Activated CD8-positive, alpha-beta memory T cell treated with anti-CD3 and anti-CD28 coated beads, Interleukin-2, amount 50 U/mL, for 48 hours (primary cell): Measurements from ENCODE around the gene ADAMTS7.
"Not testable (repeated sequence)": the region's sequence is repeated elsewhere in the genome, so short reads cannot be mapped to it uniquely, and the experiment has no call there.

ENCODE experiments used
- DNase-seq: peaks from one replicate; pipeline ENCODE4 v3.0.0-alpha.2; 2020

ADAMTS7 gene, protein sequence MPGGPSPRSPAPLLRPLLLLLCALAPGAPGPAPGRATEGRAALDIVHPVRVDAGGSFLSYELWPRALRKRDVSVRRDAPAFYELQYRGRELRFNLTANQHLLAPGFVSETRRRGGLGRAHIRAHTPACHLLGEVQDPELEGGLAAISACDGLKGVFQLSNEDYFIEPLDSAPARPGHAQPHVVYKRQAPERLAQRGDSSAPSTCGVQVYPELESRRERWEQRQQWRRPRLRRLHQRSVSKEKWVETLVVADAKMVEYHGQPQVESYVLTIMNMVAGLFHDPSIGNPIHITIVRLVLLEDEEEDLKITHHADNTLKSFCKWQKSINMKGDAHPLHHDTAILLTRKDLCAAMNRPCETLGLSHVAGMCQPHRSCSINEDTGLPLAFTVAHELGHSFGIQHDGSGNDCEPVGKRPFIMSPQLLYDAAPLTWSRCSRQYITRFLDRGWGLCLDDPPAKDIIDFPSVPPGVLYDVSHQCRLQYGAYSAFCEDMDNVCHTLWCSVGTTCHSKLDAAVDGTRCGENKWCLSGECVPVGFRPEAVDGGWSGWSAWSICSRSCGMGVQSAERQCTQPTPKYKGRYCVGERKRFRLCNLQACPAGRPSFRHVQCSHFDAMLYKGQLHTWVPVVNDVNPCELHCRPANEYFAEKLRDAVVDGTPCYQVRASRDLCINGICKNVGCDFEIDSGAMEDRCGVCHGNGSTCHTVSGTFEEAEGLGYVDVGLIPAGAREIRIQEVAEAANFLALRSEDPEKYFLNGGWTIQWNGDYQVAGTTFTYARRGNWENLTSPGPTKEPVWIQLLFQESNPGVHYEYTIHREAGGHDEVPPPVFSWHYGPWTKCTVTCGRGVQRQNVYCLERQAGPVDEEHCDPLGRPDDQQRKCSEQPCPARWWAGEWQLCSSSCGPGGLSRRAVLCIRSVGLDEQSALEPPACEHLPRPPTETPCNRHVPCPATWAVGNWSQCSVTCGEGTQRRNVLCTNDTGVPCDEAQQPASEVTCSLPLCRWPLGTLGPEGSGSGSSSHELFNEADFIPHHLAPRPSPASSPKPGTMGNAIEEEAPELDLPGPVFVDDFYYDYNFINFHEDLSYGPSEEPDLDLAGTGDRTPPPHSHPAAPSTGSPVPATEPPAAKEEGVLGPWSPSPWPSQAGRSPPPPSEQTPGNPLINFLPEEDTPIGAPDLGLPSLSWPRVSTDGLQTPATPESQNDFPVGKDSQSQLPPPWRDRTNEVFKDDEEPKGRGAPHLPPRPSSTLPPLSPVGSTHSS (N-terminal part only)

DNA sequence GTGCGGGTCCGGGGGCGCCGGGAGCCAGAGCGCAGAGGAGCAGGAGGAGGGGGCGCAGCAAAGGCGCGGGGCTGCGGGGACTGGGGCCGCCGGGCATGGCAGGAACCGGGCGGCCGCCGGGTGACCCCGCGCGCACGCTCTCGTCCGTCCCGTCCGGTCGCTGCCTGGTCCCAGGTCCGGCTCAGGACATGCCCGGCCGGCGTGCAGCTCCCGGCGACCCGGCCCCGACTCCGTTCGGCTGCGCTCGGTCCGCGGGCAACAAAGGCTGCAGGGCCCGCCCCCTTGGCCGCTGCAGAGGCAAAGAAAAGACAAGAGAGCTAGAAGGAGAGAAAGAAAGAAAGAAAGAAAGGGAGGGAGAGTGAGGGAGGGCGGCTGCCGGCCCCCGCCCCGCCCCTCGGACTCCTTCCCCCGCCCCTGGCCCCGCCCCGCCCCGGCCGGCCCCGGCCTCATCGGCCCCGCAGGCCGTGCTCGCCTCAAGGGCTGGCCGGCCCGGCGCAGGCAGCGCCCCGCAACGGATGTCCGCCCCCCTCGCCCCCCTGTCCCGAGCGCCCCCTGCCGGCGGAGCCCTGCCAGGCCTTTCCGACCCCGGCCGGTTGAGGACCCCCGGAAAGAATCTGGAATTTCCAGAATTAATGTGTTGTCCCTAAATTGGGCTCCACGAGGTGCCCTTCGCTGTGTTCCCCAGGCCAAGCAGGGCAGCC is at the start of gene ADAMTS7:
TSS of gene ADAMTS7 (minus strand) at position 341 of the 701 bp plus-strand sequence. CDS start at position 97, 244 bp downstream.
- DNase-seq = peak; percentile 87

DNA sequence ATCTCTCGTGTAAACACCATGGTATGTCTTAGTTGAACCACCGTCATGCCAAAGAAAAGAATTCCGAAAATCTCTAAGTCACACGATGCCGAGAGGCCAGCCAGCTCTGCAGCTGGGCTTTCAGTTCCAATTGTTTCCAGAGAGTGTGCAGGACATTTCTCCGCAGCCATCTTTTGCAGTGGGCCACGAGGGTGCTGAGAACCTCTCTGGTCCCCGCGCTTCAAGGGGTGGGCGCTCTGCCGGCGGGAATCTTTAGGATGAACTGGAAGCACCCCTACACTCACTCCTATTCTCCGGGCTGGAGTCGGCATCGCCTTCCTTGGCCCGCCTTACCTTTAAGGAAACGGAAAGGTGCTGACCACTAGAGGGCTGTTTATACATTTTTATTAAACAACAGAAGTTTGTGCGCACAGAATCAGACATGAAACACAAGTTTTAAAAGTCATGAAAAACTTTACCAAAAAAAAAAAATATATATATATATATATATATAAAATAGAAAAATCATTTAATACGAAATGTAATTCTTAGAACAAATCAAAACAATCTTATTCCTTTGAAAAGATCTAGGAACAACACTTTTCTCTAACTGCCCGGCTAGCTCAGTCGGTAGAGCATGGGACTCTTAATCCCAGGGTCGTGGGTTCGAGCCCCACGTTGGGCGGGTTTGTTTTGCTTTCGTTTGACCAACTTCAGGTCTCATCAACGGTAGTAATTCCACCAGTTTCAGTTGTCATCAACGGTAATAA is 48.9 kb upstream of the ADAMTS7 start:
- peak; percentile 94 for DNase-seq

DNA sequence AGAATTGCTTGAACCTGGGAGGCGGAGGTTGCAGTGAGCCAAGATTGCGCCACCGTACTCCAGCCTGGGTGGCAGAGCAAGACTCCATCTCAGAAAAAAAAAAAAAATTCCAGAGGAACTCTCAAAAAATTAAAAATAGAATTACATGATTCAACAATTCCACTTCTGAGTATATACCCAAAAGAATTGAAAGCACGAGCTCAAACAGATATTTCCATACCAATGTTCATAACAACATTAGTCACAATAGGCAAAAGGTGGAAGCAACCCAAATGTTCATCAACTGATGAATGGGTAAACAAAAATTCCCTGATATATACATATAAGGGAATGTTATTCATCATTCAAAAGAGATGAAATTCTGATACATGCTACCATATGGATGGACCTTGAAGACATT is 44.5 kb upstream of the ADAMTS7 start:
- no peak for DNase-seq

DNA sequence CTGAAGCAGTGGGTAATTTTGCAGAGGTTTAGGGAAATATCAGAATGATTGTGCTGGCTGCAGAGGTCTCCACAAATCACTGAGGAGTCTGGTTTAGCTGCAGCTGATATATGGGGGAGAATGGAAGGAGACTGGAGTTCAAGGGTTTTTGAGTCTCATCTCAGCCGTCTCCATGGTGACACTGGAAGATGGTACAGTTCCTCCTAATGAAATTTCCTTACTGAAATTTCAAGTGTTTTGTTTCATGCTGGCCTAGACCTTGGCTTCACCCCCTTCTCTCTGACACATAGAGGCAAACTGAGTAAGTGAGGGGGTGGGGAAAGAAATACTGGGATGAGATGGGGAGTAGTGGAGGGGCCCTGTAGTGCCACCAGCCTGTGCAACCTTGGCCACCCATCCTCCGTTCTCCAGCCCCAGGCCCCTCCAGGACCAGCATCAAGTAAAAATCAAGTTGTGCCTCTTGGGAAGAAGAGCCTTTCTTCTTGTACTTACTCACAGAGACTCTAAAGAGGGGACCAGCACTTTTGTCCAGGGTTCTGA is 43.6 kb upstream of the ADAMTS7 start:
- no peak for DNase-seq

DNA sequence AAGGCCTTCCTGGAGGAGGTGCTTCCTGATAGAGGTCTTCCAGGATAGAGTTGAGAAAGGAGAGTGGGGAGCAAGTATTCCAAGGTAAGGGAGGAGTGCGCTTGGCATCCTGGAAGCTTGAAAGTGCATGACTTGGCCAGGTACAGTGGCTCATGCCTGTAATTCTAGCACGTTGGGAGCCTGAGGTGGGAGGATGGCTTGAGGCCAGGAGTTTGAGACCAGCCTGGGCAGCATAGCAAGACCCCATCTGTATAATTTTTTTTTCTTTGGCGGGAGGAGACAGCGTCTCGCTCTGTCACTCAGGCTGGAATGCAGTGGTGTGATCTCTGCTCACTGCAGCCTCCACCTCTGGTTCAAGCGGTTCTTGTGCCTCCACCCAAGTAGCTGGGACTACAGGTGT is 42.2 kb upstream of the ADAMTS7 start:
- DNase-seq = no peak

DNA sequence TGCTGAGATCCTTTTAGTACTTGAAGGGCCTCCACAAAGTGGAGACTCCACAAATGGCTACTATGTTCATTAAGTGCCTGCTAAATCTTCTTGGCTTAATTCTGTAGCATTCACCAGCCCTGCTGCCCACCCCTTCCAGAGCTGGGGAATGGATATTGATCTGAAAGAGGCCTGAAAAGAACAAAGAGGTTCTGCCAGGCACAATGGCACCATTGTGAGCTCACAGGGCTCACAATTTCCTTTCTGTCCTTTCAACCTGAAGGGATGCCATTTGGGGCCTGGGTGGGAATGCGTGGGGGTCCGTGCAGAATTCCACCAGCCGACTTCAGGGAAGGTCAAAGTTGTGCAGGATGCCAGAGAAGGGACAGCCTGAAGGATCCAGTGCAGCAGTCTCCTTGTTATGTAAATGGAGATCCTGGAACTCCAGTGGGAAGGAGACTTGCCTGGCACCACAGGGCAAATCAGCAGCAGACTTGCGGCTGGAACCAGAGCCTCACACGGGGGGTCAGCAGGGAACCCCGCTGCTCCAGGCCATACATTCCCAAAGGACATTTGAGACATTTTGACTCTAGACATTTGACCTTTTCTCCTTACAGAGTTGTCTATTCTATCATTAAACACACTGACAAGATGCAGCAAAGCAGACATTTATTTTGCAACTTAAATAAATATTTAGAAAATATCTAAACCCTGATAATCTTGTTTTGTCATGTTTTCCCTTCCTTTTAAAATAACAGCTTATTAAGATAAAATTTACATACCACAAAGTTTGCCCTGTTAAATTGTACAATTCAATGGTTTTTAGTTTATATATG is 39.9 kb upstream of the ADAMTS7 start:
- DNase-seq = no peak

DNA sequence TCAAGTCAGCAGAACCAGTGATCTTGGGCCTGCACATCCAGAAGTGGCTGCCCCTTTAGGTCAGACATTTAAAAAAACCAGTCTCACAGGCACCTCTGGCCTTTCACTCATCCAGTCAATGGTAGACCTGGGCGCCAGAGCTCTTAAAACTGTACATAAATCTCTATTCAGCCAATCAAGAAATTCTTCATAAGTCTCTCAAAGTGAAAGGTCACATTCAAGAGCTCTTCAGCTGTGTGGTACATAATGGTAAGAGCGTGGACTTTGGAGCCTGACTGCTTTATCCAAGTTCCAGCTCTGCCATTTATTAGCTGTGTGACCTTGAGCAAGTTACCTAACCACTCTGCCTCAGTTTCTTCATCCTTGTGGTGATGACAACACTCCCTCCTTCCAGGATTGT is 39.1 kb upstream of the ADAMTS7 start:
- no peak for DNase-seq

DNA sequence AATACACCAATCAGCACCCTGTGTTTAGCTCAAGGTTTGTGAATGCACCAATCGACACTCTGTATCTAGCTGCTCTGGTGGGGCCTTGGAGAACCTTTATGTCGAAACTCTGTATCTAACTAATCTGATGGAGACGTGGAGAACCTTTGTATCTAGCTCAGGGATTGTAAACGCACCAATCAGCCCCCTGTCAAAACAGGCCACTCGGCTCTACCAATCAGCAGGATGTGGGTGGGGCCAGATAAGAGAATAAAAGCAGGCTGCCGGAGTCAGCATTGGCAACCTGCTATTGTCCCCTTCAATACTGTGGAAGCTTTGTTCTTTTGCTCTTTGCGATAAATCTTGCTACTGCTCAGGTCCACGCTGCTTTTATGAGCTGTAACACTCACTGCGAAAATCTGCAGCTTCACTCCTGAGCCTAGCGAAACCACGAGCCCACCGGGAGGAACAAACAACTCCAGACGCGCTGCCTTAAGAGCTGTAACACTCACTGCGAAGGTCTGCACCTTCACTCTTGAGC is 36.2 kb upstream of the ADAMTS7 start:
- DNase-seq = not testable (repeated sequence)

DNA sequence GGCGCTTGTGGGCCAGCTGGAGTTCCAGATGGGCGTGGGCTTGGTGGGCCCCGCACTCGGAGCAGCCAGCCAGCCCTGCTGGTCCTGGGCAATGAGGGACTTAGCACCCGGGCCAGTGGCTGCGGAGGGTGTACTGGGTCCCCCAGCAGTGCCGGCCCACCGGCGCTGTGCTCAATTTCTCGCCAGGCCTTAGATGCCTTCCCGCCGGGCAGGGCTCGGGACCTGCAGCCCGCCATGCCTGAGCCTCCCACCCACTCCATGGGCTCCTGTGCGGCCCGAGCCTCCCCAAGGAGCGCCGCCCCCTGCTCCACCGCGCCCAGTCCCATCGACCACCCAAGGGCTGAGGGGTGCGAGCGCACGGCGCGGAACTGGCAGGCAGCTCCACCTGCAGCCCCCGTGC is 35.6 kb upstream of the ADAMTS7 start:
- not testable (repeated sequence) for DNase-seq

DNA sequence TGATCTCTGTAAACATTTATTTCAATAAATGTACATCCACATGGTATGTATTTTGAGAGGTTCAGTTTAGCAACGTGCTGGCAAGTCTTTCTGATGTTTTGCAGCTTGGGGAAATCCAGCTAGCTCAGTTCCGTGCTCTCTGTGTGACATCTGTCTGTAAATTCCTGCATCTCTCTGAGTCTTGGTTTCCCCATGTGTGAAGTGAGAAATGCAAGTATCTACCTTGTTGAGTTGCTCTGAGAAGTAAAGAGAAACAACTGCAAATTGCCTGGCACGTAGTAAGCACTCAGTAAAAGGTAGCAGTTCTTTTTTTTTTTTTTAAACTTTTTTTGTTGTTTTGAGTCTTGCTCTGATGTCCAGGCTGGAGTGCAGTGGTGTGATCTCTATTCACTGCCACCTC is 31.3 kb upstream of the ADAMTS7 start:
- no peak for DNase-seq

DNA sequence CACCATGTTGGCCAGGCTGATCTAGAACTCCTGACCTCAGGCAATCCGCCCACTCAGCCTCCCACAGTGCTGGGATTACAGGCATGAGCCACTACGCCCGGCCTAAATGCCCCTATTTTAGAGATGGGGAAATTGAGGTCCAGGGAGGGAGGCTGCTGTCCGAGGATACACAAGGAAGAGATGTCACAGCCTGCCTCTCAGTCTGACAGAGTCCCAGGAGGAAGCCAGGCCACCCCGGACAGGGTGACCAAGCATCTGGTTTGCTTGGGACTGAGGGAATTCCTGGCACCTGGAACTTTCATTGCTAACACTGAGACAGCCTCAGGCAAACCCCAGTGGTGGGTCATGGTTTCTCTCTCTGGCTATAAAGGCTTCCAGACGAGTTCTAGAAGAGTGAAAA is 30.6 kb upstream of the ADAMTS7 start:
- no peak for DNase-seq

DNA sequence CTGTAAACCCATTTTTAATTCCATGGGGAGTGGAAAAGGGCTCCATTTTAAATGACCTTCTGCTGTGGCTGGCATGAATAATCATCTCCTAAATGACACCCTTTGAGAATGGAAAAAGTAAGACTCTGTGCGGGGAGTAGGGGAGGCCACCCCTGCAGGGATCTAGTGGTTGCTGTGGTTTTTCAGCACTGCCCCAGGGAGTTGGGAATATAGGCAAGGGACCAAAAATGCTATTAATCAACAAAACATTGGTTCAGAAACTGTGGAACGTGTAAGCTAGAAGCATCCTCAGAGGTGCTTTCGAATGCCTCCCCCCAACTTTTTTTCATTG is 30.1 kb upstream of the ADAMTS7 start:
- no peak for DNase-seq

DNA sequence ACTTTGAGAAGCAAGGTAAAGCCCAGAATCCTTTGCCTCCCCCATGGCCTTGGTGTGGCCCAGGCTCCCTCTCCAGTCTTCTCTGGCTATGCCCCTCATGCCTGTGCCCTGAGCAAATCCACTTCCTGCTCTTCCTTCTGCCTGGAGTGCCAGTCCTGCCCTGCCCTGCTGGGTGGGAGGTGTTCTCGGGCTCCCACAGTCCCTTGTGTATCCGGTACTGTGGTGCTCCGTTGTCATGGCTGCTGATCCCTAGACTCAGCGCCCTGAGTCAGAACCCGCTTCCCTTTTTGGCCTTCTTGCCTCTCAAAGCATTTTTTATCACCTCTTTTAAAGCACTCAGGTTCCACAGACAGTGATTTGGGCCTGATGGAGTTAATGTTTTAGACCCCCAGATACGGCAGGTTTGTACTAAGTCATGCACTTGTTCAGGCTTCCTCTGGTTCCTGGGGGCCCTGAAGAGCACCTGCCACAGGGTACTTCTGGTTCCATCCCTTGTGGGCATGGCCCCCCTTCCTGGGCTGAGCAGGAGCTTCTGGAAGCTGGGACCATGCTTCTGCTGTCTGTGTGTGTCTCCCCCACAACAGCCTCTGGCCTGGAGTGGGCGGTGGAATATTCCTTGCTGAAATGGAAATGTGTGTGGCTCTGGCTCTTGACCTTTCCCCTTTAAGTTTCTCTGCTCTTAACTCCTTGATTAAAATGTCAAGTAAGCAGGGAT is 29.6 kb upstream of the ADAMTS7 start:
- DNase-seq = no peak

DNA sequence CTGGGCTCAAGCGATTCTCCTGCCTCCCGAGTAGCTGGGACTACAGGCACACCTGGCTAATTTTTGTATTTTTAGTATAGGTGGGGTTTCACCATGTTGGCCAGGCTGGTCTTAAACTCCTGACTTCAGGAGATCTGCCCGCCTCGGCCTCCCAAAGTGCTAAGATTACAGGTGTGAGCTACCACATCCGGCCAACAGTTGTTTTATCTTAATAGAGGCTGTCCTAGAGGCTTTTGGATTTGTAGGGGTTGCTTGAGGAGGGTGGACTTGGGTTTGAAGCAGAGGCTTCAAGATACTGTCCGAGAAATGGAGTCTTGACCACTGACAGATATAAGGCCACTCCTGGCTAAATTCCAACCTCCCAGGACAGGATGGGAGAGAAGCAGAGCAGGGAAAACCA is 27.9 kb upstream of the ADAMTS7 start:
- not testable (repeated sequence) for DNase-seq

DNA sequence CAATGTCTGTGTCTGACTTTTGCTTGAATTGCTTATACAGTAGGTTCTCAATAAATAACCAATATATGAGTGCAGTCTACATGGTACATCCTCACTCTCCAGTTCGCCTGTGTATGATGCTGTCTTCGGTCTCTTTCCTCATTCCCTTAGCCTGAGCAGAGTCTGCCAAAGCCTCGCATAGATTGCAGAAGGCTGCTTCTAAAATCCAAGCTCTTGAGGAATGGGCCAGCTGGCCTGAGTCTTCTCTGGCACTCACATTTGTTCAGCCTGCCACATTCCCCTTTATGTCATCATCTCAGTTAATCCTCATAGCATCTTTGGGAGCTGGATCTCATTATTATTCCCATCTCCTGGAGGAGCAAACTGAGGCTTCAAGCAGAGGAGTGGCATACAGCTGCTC is 27.2 kb upstream of the ADAMTS7 start:
- no peak for DNase-seq

DNA sequence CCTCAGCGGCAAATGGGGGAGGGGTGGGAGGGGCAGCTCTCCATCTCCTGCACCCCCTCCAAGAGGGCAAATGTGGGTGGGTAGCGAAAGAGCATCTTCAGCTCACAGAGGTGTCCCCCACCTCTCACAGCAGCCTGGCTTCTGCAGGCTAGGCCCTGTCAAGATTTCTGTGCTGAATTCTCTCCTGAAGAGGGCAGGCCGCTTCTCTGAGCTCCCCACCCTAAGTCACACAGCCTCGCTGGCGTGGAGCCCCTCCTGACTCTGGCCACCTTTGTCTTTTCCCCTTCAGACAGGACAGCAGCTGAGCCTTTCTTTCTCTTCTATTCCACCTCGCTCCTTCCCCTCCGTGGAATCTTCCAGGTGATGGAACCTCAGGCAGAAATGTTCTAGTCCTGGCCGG is 26.3 kb upstream of the ADAMTS7 start:
- no peak for DNase-seq

DNA sequence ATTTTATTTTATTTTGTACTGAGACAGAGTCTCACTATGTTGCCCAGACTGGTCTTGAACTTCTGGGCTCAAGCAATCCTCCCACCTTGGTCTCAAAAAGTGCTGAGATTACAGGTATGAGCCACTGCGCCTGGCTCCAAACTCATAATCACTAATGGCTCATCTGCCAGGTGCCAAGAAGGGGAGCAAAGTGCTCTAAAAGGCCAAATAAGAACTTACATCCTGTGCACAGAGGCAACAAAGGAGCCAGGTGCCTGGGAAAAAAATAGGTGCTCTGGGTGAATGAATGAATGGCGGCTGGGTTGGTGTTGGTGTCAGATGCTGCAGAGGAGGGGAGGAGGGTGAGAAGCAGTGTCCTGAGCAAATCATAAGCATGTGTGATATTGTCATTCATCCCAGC is 25.9 kb upstream of the ADAMTS7 start:
- no peak for DNase-seq

DNA sequence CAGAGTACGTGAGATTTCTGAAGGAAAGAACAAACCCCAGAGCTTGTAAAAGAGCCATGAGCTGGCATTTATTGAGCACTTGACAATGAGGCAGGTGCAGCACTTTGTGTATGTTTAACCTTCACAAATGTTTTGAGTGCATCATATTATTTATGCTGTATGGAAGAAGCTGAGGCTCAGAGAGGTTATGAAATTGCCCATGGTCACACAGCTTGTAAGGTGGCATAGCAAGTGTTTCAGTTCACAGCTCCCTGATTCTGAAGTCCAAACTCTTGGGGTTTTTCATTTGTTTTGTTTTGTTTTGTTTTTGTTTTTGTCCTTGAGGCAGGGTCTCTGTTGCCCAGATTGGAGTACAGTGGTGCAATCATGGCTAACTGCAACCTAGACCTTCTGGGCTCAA is 25.1 kb upstream of the ADAMTS7 start:
- DNase-seq = no peak
